Measurements from ENCODE around the gene RPL29.
"Not testable (repeated sequence)": the region's sequence is repeated elsewhere in the genome, so short reads cannot be mapped to it uniquely, and the experiment has no call there.

RPL29 gene

DNA sequence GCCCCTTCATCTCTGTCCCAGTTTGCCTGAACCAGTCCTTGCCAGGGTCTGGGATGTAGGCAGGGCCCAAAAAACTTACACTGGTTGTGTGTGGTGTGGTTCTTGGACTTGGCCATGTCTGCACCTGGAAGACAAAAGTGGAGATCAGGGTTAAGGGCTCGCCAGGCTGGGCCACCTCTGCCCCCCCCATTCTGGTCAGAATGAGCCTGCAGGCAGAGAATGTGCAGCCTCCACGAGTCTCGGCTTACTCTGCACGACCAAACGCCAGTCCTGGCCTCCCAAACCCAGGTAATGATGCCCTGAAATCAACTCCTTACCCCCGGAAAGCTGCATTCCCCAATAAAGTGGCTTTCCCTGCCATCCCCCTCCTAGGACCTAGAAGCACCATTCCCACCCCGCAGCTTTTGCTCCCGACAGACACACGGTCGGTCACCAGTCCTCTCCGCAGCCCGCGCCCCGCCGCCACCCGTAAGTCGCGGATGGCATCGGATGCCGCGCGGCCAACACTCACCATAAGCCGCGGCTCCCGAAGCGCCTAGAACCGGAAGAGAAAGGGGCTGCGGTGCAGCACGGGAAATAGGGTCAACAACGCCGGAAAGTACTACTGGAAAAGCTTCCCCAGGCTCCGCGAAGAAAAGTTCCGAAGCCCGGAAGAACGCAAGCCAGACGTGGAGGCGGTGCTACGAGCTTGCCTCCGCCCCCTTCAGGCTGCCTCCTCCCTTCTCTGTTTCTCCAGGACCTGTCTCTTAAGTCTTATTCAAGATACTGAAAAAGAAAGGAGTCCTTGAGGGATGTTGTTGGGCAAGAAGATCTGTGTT is at the start of gene RPL29:
RPL29 (minus strand) TSS at position 550 of the 818 bp plus-strand sequence; CDS start at position 116, 434 bp downstream.
- no peaks in the 10 kb centered on the region for H3K27me3 ChIP-seq (ENCODE audit: control insufficient read depth in 5 of 5, insufficient read depth in 4 of 5, low read length in 5 of 5)
- H3K9ac ChIP-seq (ENCODE audit: low read length in 5 of 5), result peak within 1 kb of the TSS; percentile 90 to 100 (median 98)

DNA sequence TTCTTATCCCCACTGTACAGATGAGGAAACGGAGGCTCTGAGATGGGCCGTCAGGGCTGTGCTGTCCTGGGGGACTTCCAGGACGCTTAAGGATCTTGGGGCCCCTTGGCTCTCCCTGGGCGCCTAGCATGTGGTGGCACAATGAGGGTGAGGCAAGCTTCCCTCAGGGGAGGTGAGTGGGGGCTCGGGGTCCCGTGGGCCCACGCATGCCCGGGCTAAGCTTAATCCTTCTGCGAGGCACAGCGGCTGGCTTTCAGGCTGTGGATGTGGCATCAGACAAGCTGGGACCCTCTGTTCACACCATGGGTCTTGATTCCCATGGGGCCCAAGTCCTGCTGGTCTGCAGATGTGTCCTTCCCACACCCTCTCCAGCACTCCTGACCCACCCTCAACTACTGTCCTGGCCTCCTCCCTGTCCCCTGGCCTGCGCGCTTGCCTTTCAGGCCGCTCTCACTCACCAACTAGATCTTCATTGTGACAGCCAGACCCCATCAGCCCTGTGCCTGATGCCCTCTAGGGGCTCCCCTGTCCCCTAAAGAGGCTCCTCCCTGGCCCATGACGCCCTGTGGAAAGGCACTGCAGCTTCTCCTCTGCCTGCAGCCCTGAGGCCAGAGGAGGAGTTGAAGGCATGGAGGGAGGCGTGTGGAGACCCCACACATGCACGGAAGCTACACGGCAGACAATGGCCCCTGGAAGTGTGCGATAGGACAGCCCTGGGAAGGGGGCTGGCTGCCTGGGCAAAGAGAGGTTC is 49.3 kb upstream of the RPL29 start:
- H3K9me3 ChIP-seq (ENCODE audit: control insufficient read depth in 5 of 5, low read length in 5 of 5), result no peaks in the 10 kb centered on the region
- no peak overlapping the region for H3K9ac ChIP-seq (ENCODE audit: low read length in 5 of 5)
- no peak overlapping the region for H3K4me3 ChIP-seq (ENCODE audit: low read depth in 1 of 5, low read length in 5 of 5)
- H3K27ac ChIP-seq (ENCODE audit: low read depth, low read length), result no peak overlapping the region
- H3K4me1 ChIP-seq (ENCODE audit: control insufficient read depth in 5 of 5, insufficient read depth in 5 of 5, low read length in 5 of 5), result peaks cover 0 to 45% (median 8%) of the 10 kb centered on the region in 5 donors
- peaks cover 0 to 24% (median 17%) of the 10 kb centered on the region in 5 donors for H3K36me3 ChIP-seq (ENCODE audit: control insufficient read depth in 5 of 5, insufficient read depth in 5 of 5, low read length in 5 of 5)
- H3K27me3 ChIP-seq (ENCODE audit: control insufficient read depth in 5 of 5, insufficient read depth in 4 of 5, low read length in 5 of 5), result peaks cover 0 to 2% (median under 1%) of the 10 kb centered on the region in 5 donors

More for the DNA sequence above, at the start of gene RPL29:
- Histone ChIP-seq H3K36me3 (ENCODE audit: control insufficient read depth in 5 of 5, insufficient read depth in 5 of 5, low read length in 5 of 5) (peaks cover 0 to 35% (median 23%) of the 10 kb centered on the region in 5 donors), H3K9me3 (ENCODE audit: control insufficient read depth in 5 of 5, low read length in 5 of 5) (no peaks in the 10 kb centered on the region), H3K4me1 (ENCODE audit: control insufficient read depth in 5 of 5, insufficient read depth in 5 of 5, low read length in 5 of 5) (peaks cover 5 to 26% (median 17%) of the 10 kb centered on the region in 5 donors), H3K27ac (ENCODE audit: low read depth, low read length) (peak within 1 kb of the TSS; percentile 94), H3K4me3 (ENCODE audit: low read depth in 1 of 5, low read length in 5 of 5) (peak within 1 kb of the TSS; percentile 97 to 99 (median 99))

GRCh38 chr3:52043750-52044149 is 48.1 kb upstream of the RPL29 start:
- Histone ChIP-seq H3K4me3 (ENCODE audit: low read depth in 1 of 5, low read length in 5 of 5) (no peak overlapping the region), H3K27ac (ENCODE audit: low read depth, low read length) (no peak overlapping the region), H3K36me3 (ENCODE audit: control insufficient read depth in 5 of 5, insufficient read depth in 5 of 5, low read length in 5 of 5) (peaks cover 0 to 11% (median 4%) of the 10 kb centered on the region in 5 donors), H3K27me3 (ENCODE audit: control insufficient read depth in 5 of 5, insufficient read depth in 4 of 5, low read length in 5 of 5) (peaks cover 0 to 9% (median 5%) of the 10 kb centered on the region in 5 donors), H3K9me3 (ENCODE audit: control insufficient read depth in 5 of 5, low read length in 5 of 5) (no peaks in the 10 kb centered on the region), H3K4me1 (ENCODE audit: control insufficient read depth in 5 of 5, insufficient read depth in 5 of 5, low read length in 5 of 5) (peaks cover 0 to 41% (median 6%) of the 10 kb centered on the region in 5 donors), H3K9ac (ENCODE audit: low read length in 5 of 5) (no peak overlapping the region)

- H3K4me3 ChIP-seq (ENCODE audit: low read depth in 1 of 5, low read length in 5 of 5); H3K27ac ChIP-seq (ENCODE audit: low read depth, low read length); H3K9ac ChIP-seq (ENCODE audit: low read length in 5 of 5); H3K27me3 ChIP-seq (ENCODE audit: control insufficient read depth in 5 of 5, insufficient read depth in 4 of 5, low read length in 5 of 5); H3K9me3 ChIP-seq (ENCODE audit: control insufficient read depth in 5 of 5, low read length in 5 of 5); H3K36me3 ChIP-seq (ENCODE audit: control insufficient read depth in 5 of 5, insufficient read depth in 5 of 5, low read length in 5 of 5): not testable (repeated sequence)
- H3K4me1 ChIP-seq (ENCODE audit: control insufficient read depth in 5 of 5, insufficient read depth in 5 of 5, low read length in 5 of 5), result peaks cover 0 to 35% (median 6%) of the 10 kb centered on the region in 5 donors
Observed at GRCh38 chr3:52043039-52043438, 47.3 kb upstream of the RPL29 start.

GRCh38 chr3:52041118-52041731 is 45.5 kb upstream of the RPL29 start:
- peaks cover 0 to 18% (median 2%) of the 10 kb centered on the region in 5 donors for H3K4me1 ChIP-seq (ENCODE audit: control insufficient read depth in 5 of 5, insufficient read depth in 5 of 5, low read length in 5 of 5)
- no peak overlapping the region for H3K9ac ChIP-seq (ENCODE audit: low read length in 5 of 5)
- H3K9me3 ChIP-seq (ENCODE audit: control insufficient read depth in 5 of 5, low read length in 5 of 5), result no peaks in the 10 kb centered on the region
- H3K27ac ChIP-seq (ENCODE audit: low read depth, low read length), result no peak overlapping the region
- H3K4me3 ChIP-seq (ENCODE audit: low read depth in 1 of 5, low read length in 5 of 5), result no peak overlapping the region
- H3K27me3 ChIP-seq (ENCODE audit: control insufficient read depth in 5 of 5, insufficient read depth in 4 of 5, low read length in 5 of 5), result peaks cover 0 to 9% (median 5%) of the 10 kb centered on the region in 5 donors
- no peaks in the 10 kb centered on the region for H3K36me3 ChIP-seq (ENCODE audit: control insufficient read depth in 5 of 5, insufficient read depth in 5 of 5, low read length in 5 of 5)

DNA sequence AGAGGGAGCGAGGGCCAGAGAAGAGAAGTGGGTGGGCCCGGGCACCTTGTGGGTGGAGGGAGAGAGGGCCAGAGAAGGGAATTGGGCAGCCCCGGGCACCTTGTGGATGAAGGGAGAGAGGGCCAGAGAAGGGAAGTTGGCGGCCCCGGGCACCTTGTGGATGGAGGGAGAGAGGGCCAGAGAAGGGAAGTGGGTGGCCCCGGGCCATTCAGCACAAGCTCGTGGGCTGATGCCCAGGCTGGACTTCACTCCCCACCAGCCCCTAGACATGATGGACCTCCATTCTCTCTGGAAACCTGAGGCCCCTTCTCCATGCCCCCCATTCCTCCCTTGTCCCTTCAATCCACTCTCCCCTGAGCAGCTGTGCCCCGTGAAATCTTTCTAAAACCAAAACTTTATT is 44.9 kb upstream of the RPL29 start:
- Histone ChIP-seq H3K9me3 (ENCODE audit: control insufficient read depth in 5 of 5, low read length in 5 of 5) (no peaks in the 10 kb centered on the region), H3K27ac (ENCODE audit: low read depth, low read length) (no peak overlapping the region), H3K27me3 (ENCODE audit: control insufficient read depth in 5 of 5, insufficient read depth in 4 of 5, low read length in 5 of 5) (peaks cover 0 to 9% (median 5%) of the 10 kb centered on the region in 5 donors), H3K4me1 (ENCODE audit: control insufficient read depth in 5 of 5, insufficient read depth in 5 of 5, low read length in 5 of 5) (peaks cover 0 to 16% (median 2%) of the 10 kb centered on the region in 5 donors), H3K4me3 (ENCODE audit: low read depth in 1 of 5, low read length in 5 of 5) (no peak overlapping the region), H3K9ac (ENCODE audit: low read length in 5 of 5) (no peak overlapping the region), H3K36me3 (ENCODE audit: control insufficient read depth in 5 of 5, insufficient read depth in 5 of 5, low read length in 5 of 5) (no peaks in the 10 kb centered on the region)

- peak overlapping the region in 1 of 5 donors; percentile 41 for H3K9ac ChIP-seq (ENCODE audit: low read length in 5 of 5)
- H3K27ac ChIP-seq (ENCODE audit: low read depth, low read length), result no peak overlapping the region
- H3K36me3 ChIP-seq (ENCODE audit: control insufficient read depth in 5 of 5, insufficient read depth in 5 of 5, low read length in 5 of 5), result no peaks in the 10 kb centered on the region
- no peaks in the 10 kb centered on the region for H3K9me3 ChIP-seq (ENCODE audit: control insufficient read depth in 5 of 5, low read length in 5 of 5)
- H3K4me1 ChIP-seq (ENCODE audit: control insufficient read depth in 5 of 5, insufficient read depth in 5 of 5, low read length in 5 of 5), result peaks cover 0 to 16% (median 2%) of the 10 kb centered on the region in 5 donors
- no peak overlapping the region for H3K4me3 ChIP-seq (ENCODE audit: low read depth in 1 of 5, low read length in 5 of 5)
- peaks cover 0 to 9% (median 5%) of the 10 kb centered on the region in 5 donors for H3K27me3 ChIP-seq (ENCODE audit: control insufficient read depth in 5 of 5, insufficient read depth in 4 of 5, low read length in 5 of 5)
Observed at GRCh38 chr3:52039846-52040245, 44.2 kb upstream of the RPL29 start.

DNA sequence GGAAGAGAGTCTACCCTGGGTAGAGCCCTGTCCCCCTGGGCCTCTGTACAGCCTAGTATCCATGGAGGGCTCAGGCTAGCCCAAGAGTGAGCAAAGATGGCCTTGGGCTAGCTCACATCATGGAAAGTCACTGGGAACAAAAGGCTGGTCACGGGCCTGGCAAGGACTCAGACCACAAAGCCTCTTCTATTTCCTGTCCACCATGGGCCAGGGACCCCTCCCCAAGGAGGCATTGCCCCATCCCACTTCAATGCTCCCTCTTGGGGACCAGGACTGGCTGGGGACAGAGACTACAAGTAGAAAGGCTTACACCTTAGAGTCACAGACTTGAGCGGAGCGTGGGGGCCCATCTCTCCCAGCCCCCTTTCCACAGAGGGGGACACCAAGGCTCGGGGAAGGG is 43.7 kb upstream of the RPL29 start:
- H3K36me3 ChIP-seq (ENCODE audit: control insufficient read depth in 5 of 5, insufficient read depth in 5 of 5, low read length in 5 of 5), result no peaks in the 10 kb centered on the region
- no peak overlapping the region for H3K27ac ChIP-seq (ENCODE audit: low read depth, low read length)
- peaks cover 0 to 16% (median 2%) of the 10 kb centered on the region in 5 donors for H3K4me1 ChIP-seq (ENCODE audit: control insufficient read depth in 5 of 5, insufficient read depth in 5 of 5, low read length in 5 of 5)
- H3K9ac ChIP-seq (ENCODE audit: low read length in 5 of 5), result peak overlapping the region in 1 of 5 donors; percentile 41
- H3K9me3 ChIP-seq (ENCODE audit: control insufficient read depth in 5 of 5, low read length in 5 of 5), result no peaks in the 10 kb centered on the region
- peaks cover 0 to 9% (median 5%) of the 10 kb centered on the region in 5 donors for H3K27me3 ChIP-seq (ENCODE audit: control insufficient read depth in 5 of 5, insufficient read depth in 4 of 5, low read length in 5 of 5)
- H3K4me3 ChIP-seq (ENCODE audit: low read depth in 1 of 5, low read length in 5 of 5), result no peak overlapping the region

- H3K9ac ChIP-seq (ENCODE audit: low read length in 5 of 5), result no peak overlapping the region
- no peak overlapping the region for H3K27ac ChIP-seq (ENCODE audit: low read depth, low read length)
- peaks cover 0 to 16% (median 2%) of the 10 kb centered on the region in 5 donors for H3K4me1 ChIP-seq (ENCODE audit: control insufficient read depth in 5 of 5, insufficient read depth in 5 of 5, low read length in 5 of 5)
- H3K27me3 ChIP-seq (ENCODE audit: control insufficient read depth in 5 of 5, insufficient read depth in 4 of 5, low read length in 5 of 5), result peaks cover 0 to 9% (median 5%) of the 10 kb centered on the region in 5 donors
- no peak overlapping the region for H3K4me3 ChIP-seq (ENCODE audit: low read depth in 1 of 5, low read length in 5 of 5)
- H3K9me3 ChIP-seq (ENCODE audit: control insufficient read depth in 5 of 5, low read length in 5 of 5), result no peaks in the 10 kb centered on the region
- no peaks in the 10 kb centered on the region for H3K36me3 ChIP-seq (ENCODE audit: control insufficient read depth in 5 of 5, insufficient read depth in 5 of 5, low read length in 5 of 5)
Observed at GRCh38 chr3:52038227-52038626, 42.5 kb upstream of the RPL29 start.
